ENCODE data around the gene CTXN1.

Gene CTXN1

DNA sequence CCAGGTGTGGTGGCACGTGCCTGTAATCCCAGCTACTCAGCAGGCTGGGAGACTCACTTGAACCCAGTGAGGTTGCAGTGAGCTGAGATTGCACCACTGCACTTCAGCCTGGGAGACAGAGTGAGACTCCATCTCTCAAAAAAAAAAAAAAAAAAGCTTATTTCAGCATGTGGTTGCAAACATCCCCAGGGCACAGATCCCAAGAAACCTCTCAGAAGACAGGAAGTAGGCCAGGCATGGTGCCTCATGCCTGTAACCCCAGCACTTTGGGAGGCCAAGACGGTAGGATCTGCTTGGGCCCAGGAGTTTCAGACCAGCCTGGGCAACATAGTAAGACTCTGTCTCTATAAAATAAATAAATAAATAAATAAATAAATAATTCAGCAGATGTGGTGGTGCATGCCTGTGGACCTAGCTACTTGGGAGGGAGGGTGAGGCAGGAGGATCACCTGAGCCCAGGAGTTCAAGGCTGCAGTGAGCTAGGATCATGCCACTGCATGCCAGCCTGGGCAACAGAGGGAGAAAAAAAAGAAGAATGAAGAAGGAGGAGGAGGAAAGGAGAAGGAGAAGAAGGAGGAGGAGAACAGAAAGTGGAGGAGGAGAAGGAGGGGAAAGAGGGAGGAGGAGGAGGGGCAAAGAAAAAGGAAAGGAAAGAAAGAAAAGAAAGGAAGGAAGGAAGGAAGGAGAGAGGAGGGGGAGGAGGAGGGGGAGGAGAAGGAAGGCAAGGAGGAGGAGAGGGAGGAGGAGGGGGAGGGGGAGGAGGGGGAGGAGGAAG, 42.0 kb downstream of the CTXN1 start:
- TF ChIP-seq, protein P1, sequence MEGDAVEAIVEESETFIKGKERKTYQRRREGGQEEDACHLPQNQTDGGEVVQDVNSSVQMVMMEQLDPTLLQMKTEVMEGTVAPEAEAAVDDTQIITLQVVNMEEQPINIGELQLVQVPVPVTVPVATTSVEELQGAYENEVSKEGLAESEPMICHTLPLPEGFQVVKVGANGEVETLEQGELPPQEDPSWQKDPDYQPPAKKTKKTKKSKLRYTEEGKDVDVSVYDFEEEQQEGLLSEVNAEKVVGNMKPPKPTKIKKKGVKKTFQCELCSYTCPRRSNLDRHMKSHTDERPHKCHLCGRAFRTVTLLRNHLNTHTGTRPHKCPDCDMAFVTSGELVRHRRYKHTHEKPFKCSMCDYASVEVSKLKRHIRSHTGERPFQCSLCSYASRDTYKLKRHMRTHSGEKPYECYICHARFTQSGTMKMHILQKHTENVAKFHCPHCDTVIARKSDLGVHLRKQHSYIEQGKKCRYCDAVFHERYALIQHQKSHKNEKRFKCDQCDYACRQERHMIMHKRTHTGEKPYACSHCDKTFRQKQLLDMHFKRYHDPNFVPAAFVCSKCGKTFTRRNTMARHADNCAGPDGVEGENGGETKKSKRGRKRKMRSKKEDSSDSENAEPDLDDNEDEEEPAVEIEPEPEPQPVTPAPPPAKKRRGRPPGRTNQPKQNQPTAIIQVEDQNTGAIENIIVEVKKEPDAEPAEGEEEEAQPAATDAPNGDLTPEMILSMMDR (IDR thresholded peaks at IDR 0.05; ENCODE audit: low read length, missing control alignments), result no peak
- H3K4me3 ChIP-seq (replicated peaks; ENCODE audit: low read depth, low read length), result no peak overlapping the region
- DNase-seq (ENCODE audit: low read depth), result no peak

DNA sequence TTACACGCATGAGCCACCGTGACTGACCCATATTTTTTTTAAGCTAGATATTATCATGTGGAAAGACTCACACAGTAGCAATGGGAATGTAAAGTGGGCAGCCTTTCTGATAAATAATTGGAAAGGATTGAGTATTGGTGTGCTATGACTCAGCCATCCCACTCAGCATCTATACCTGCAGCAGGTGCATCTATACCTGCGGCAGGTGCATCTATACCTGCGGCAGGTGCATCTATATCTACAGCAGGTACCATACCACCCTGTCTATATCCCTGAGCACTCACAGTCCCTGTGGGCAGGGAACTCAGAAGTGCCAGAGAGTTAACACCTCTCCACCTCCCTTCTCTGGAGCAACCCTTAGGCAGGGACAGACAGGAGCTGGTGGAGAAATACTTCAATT, 42.8 kb downstream of the CTXN1 start:
- H3K4me3 ChIP-seq (replicated peaks; ENCODE audit: low read depth, low read length), result no peak overlapping the region
- DNase-seq (ENCODE audit: low read depth), result no peak
- TF ChIP-seq, protein P1 (IDR thresholded peaks at IDR 0.05; ENCODE audit: low read length, missing control alignments), result no peak

DNA sequence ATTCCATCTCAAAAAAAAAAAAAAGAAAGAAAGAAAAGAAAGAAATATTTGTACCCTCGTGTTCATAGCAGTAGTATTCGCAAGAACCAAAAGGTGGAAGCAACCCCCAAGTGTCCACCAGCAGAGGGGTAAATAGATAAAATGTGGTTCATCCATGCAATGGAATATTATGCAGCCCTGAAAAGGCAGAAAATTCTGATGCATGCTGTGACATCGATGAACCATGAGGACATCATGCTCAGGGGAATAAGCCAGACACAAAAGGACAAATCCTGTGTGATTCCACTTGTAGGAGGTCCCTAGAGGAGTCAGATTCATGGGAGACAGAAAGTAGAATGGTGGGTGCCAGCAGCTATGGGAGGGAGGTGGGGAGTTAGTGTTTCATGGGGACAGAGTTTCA, 44.0 kb downstream of the CTXN1 start:
- DNase-seq (ENCODE audit: low read depth), result no peak
- TF ChIP-seq, protein P1 (IDR thresholded peaks at IDR 0.05; ENCODE audit: low read length, missing control alignments), result no peak
- no peak overlapping the region for H3K4me3 ChIP-seq (replicated peaks; ENCODE audit: low read depth, low read length)

DNA sequence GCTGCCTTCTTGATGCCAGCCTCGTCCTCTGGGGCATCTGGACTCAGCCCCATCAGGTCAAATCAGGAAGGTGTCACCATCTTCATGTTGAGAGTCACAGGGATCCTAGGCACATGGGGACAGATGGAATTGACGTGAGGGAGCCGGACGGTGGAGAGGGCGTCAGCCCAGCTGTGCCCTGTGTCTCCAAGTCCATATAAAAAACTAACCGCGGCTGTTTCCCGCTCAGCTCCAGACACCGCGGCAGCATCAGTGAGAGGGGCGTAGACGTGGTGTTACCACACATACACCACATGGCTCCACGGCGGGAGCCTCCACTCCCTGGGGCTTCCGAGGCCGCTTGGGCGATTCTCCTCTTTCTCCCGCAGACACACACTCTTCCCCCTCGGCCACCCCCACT, 46.1 kb downstream of the CTXN1 start:
- no peak overlapping the region for H3K4me3 ChIP-seq (replicated peaks; ENCODE audit: low read depth, low read length)
- TF ChIP-seq, protein P1 (IDR thresholded peaks at IDR 0.05; ENCODE audit: low read length, missing control alignments), result no peak
- no peak for DNase-seq (ENCODE audit: low read depth)

DNA sequence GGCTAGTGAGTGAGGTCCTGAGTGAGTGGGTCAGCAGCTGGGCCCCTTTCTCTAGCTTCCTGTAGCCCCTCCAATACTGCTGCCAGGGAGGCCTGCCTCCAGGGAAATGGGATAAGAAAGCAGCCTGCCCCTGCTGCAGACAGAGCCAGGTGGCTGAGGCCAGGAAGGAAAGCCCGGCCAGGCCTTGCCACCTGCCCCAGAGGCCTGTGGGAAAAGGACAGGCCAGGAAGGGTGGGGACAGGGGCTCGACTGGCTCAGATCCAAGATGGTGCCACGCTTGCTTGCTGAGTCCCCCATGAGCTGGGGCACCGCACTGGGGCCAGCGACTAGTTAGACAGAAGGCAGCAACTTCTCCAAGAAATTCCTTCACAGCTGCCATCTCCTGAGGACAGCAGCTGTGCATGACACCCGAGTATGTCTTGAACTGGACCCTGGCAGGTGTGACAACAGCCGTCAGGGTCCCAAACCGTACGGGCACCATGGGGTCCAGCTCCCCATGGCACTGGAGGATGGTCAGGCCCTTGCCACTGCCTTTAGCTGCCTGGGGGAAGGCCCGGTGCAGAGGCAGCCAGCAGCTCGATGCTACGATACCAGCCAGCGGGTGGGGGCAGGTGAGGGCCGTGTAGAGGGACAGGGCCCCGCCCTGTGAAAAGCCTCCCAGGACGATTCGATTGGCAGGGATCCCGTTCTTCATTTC, 46.7 kb downstream of the CTXN1 start:
- TF ChIP-seq, protein P1 (IDR thresholded peaks at IDR 0.05; ENCODE audit: low read length, missing control alignments), result no peak
- no peak overlapping the region for H3K4me3 ChIP-seq (replicated peaks; ENCODE audit: low read depth, low read length)
- no peak for DNase-seq (ENCODE audit: low read depth)

DNA sequence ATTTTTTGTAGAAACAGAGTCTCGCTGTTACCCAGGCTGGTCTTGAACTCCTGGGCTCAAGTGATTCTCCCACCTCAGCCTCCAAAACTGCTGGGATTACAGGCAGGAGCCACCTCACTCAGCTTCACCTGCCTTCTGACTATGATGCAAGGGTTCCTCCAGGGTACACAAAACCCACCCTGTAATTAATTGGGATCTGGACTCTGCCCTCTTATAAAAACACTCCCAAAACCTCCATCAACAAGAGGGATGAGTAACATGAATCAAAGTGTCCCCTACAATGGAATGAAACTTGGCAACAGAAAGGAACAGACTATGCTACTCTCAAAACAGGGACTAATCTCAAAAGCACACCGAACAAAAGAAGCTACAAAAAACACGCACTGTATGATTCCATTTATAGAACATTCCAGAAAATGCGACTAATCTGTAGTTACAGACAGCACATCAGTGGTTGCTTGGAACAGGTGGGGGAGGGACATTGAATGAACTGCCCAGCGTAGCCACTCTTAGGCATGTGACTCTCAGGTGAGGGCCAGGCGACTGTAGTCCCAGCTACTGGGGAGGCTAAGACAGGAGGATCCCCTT, 48.6 kb downstream of the CTXN1 start:
- no peak for DNase-seq (ENCODE audit: low read depth)

More for the DNA sequence above, 48.6 kb downstream of the CTXN1 start:
- H3K4me3 ChIP-seq (replicated peaks; ENCODE audit: low read depth, low read length), result no peak overlapping the region
- TF ChIP-seq, protein P1 (IDR thresholded peaks at IDR 0.05; ENCODE audit: low read length, missing control alignments), result no peak

Data from fibroblast of pulmonary artery (primary cell).